NT2/D1 (cell line): ENCODE measurements around the gene SIM1.

Source experiments
- DNase-seq: peaks from one replicate; pipeline ENCODE4 v3.0.0-alpha.2; 2011; ENCODE audit warnings: low read depth, low spot score
- H3K27me3 ChIP-seq: 2 replicates; pipeline ENCODE4 v1.6.0; 2011; ENCODE audit warnings: mild to moderate bottlenecking; ENCODE audit not compliant: insufficient read length, insufficient read depth
- H3K36me3 ChIP-seq: 2 replicates; pipeline ENCODE4 v1.6.1; 2011; ENCODE audit warnings: mild to moderate bottlenecking, low read length, mixed read lengths; ENCODE audit not compliant: insufficient read depth, insufficient read length
- H3K4me1 ChIP-seq: 2 replicates; pipeline ENCODE4 v1.5.1; 2011; ENCODE audit not compliant: insufficient read depth, insufficient read length
- H3K4me3 ChIP-seq: 2 replicates; pipeline ENCODE4 v1.5.1; 2011; ENCODE audit warnings: low read depth; ENCODE audit not compliant: insufficient read length
- H3K9ac ChIP-seq: 2 replicates; pipeline ENCODE4 v1.6.0; 2011; ENCODE audit warnings: low read depth; ENCODE audit not compliant: insufficient read length
- H3K9me3 ChIP-seq: 2 replicates; pipeline ENCODE4 v1.5.1; 2011; ENCODE audit warnings: mild to moderate bottlenecking, low read length; ENCODE audit not compliant: insufficient read depth
- SUZ12 ChIP-seq: IDR thresholded peaks from 2 replicates; pipeline ENCODE4 v1.6.1; 2011; ENCODE audit not compliant: insufficient read length, insufficient read depth; ENCODE audit errors: extremely low read depth
- YY1 ChIP-seq: IDR thresholded peaks from 2 replicates; pipeline ENCODE4 v1.6.1; 2011; ENCODE audit not compliant: insufficient read length, insufficient read depth
- ZNF274 ChIP-seq: IDR thresholded peaks from 2 replicates; pipeline ENCODE4 v1.6.1; 2011; ENCODE audit warnings: mild to moderate bottlenecking, low read depth, low read length

SIM1 gene

GRCh38 chr6:100393493-100393892 lies 71.2 kb downstream of the SIM1 start:
- H3K9me3 ChIP-seq = no peaks in the 10 kb centered on the region
- H3K9ac ChIP-seq = no peak overlapping the region
- H3K4me3 ChIP-seq = no peak overlapping the region
- DNase-seq = no peak
- H3K27me3 ChIP-seq = no peaks in the 10 kb centered on the region
- no peaks in the 10 kb centered on the region for H3K4me1 ChIP-seq
- no peak for TF ChIP-seq YY1
- TF ChIP-seq ZNF274 = no peak
- TF ChIP-seq SUZ12 = no peak
- H3K36me3 ChIP-seq = no peaks in the 10 kb centered on the region

DNA sequence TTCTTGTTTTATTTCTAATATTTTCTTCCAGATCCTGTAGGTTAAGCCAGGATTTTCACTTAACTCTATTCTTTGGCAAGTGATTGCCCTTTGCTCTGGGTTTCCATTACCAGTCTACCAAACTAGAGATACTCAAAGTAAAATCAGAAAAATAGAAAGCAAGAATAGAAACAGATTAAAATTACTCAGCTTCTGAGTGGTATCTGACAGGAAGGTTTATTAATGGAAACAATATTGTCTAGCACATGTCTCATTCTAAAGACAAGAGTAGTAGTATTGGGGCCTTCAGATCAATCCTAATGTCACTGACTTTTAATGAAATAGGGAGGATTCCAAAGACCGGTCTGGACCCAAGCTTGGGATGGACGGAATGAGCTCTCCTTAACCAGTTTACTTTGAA lies 72.3 kb downstream of the SIM1 start:
- no peak overlapping the region for H3K9ac ChIP-seq
- no peaks in the 10 kb centered on the region for H3K27me3 ChIP-seq
- H3K4me1 ChIP-seq = no peaks in the 10 kb centered on the region
- H3K9me3 ChIP-seq = no peaks in the 10 kb centered on the region
- DNase-seq = no peak
- TF ChIP-seq SUZ12 = no peak
- TF ChIP-seq ZNF274 = no peak
- no peak for TF ChIP-seq YY1
- no peak overlapping the region for H3K4me3 ChIP-seq
- no peaks in the 10 kb centered on the region for H3K36me3 ChIP-seq

GRCh38 chr6:100388868-100389519 lies 75.7 kb downstream of the SIM1 start:
- H3K4me3 ChIP-seq = no peak overlapping the region
- H3K36me3 ChIP-seq = no peaks in the 10 kb centered on the region
- TF ChIP-seq YY1 (no peak), ZNF274 (no peak), SUZ12 (no peak)
- H3K4me1 ChIP-seq = no peaks in the 10 kb centered on the region
- H3K27me3 ChIP-seq = no peaks in the 10 kb centered on the region
- H3K9ac ChIP-seq = no peak overlapping the region
- H3K9me3 ChIP-seq = no peaks in the 10 kb centered on the region
- no peak for DNase-seq

DNA sequence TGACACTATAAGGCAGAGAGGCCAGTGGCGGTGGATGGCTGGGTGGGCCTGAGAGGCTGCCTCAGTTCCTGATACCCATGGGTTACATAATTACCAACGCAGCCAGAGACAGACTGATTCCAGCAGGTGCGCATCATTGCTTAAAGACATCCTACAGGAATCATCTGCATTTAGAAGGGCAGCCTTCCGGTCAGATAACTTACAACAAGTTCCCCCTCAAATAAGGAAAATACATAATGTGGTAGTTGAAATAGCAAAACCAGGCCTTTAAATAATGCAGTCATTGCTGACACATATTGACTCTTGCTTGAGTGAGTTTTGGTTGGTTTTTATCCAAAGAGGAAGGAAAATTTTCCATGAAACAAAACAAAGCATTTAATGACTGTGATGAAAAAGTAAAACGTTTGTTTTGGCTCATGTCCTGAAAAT lies 81.9 kb downstream of the SIM1 start:
- Histone ChIP-seq H3K4me3 (no peak overlapping the region), H3K36me3 (no peaks in the 10 kb centered on the region), H3K4me1 (no peaks in the 10 kb centered on the region), H3K9me3 (no peaks in the 10 kb centered on the region), H3K27me3 (no peaks in the 10 kb centered on the region), H3K9ac (no peak overlapping the region)
- TF ChIP-seq YY1 (no peak), ZNF274 (no peak), SUZ12 (no peak)
- no peak for DNase-seq

GRCh38 chr6:100382031-100382430 lies 82.7 kb downstream of the SIM1 start:
- Histone ChIP-seq H3K36me3 (no peaks in the 10 kb centered on the region), H3K9me3 (no peaks in the 10 kb centered on the region), H3K27me3 (no peaks in the 10 kb centered on the region), H3K4me3 (no peak overlapping the region), H3K9ac (no peak overlapping the region), H3K4me1 (no peaks in the 10 kb centered on the region)
- no peak for DNase-seq
- TF ChIP-seq ZNF274 (no peak), SUZ12 (no peak), YY1 (no peak)

GRCh38 chr6:100381111-100381510 lies 83.6 kb downstream of the SIM1 start:
- Histone ChIP-seq H3K27me3 (no peaks in the 10 kb centered on the region), H3K4me3 (no peak overlapping the region), H3K9ac (no peak overlapping the region), H3K4me1 (no peaks in the 10 kb centered on the region), H3K36me3 (no peaks in the 10 kb centered on the region), H3K9me3 (no peaks in the 10 kb centered on the region)
- DNase-seq = no peak
- TF ChIP-seq ZNF274 = no peak
- TF ChIP-seq SUZ12 = no peak
- TF ChIP-seq YY1 = no peak

DNA sequence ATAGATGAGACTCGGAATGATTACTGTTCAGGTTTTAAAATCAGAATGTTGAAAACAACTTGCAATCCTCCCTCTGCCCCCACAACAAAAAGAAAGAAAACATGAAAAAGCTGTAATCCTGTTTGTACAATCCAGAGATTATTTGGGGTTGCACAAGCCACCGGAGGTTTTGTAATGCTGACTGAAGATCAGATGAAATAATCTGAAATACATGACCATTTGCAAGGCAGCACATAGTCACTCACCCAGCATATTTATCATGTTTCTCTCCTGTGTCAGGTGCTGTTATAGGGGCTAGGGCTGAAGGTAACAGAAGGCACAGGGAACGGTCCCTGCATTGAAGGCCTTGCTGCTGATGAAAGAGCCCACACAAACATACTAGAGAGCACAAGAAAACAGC lies 85.3 kb downstream of the SIM1 start:
- TF ChIP-seq YY1 (no peak), SUZ12 (no peak)
- Histone ChIP-seq H3K9ac (no peak overlapping the region), H3K36me3 (no peaks in the 10 kb centered on the region), H3K27me3 (no peaks in the 10 kb centered on the region), H3K9me3 (no peaks in the 10 kb centered on the region), H3K4me3 (no peak overlapping the region), H3K4me1 (no peaks in the 10 kb centered on the region)
- DNase-seq = no peak
